GM12892 (cell line): ENCODE measurements around the gene PLEKHA5.

ENCODE experiments used
- DNase-seq: peaks from one replicate; pipeline ENCODE4 v3.0.0; 2011; ENCODE audit not compliant: insufficient read length
- FAIRE-seq: peaks from 2 replicates; lab custom pipeline; 2011; peaks lifted over from hg19 to GRCh38; lab: Jason Lieb, UNC
- POLR2A ChIP-seq: IDR thresholded peaks from 2 replicates; pipeline ENCODE4 v1.6.1; 2011; ENCODE audit warnings: low read depth, low read length, control low read depth
- POLR2AphosphoS5 ChIP-seq: IDR thresholded peaks from 2 replicates; pipeline ENCODE4 v1.6.1; 2011; ENCODE audit warnings: low read depth, low read length, control low read depth
- TAF1 ChIP-seq: IDR thresholded peaks from 2 replicates; pipeline ENCODE4 v1.6.1; 2011; ENCODE audit warnings: low read depth, mild to moderate bottlenecking, control low read depth, low read length, borderline replicate concordance

PLEKHA5 gene

GRCh38 chr12:19110221-19110940 is 19.2 kb upstream of the PLEKHA5 start:
- TF ChIP-seq POLR2A (no peak), POLR2AphosphoS5 (no peak), TAF1 (no peak)
- DNase-seq: no peak
- no peak for FAIRE-seq

GRCh38 chr12:19113464-19113863 is 16.1 kb upstream of the PLEKHA5 start:
- FAIRE-seq (no peak), DNase-seq (no peak)
- TF ChIP-seq TAF1: no peak
- no peak for TF ChIP-seq POLR2A
- no peak for TF ChIP-seq POLR2AphosphoS5

- DNase-seq (no peak), FAIRE-seq (no peak)
- TF ChIP-seq POLR2A (no peak), POLR2AphosphoS5 (no peak), TAF1 (no peak)
Observed at GRCh38 chr12:19115285-19115684, 14.2 kb upstream of the PLEKHA5 start.

- FAIRE-seq: no peak
- TF ChIP-seq POLR2A (no peak), TAF1 (no peak), POLR2AphosphoS5 (no peak)
Observed at GRCh38 chr12:19119440-19119839, 10.1 kb upstream of the PLEKHA5 start.

GRCh38 chr12:19120795-19121194 is 8.7 kb upstream of the PLEKHA5 start:
- no peak for DNase-seq
- no peak for TF ChIP-seq TAF1
- no peak for TF ChIP-seq POLR2A
- no peak for TF ChIP-seq POLR2AphosphoS5
- no peak for FAIRE-seq

More at GRCh38 chr12:19119440-19119839, 10.1 kb upstream of the PLEKHA5 start:
- DNase-seq: no peak

- no peak for FAIRE-seq
- no peak for DNase-seq
- no peak for TF ChIP-seq POLR2A
Observed at GRCh38 chr12:19121449-19122018, 8.0 kb upstream of the PLEKHA5 start.

GRCh38 chr12:19125325-19125724 is 4.2 kb upstream of the PLEKHA5 start:
- FAIRE-seq: no peak
- TF ChIP-seq TAF1 (no peak), POLR2AphosphoS5 (no peak), POLR2A (no peak)
- DNase-seq: no peak

GRCh38 chr12:19127270-19127669 is 2.3 kb upstream of the PLEKHA5 start:
- DNase-seq (no peak), FAIRE-seq (no peak)
- TF ChIP-seq TAF1: no peak
- TF ChIP-seq POLR2A: no peak
- TF ChIP-seq POLR2AphosphoS5: no peak

GRCh38 chr12:19128485-19128884 is 1.0 kb upstream of the PLEKHA5 start:
- no peak for DNase-seq
- TF ChIP-seq TAF1 (no peak), POLR2AphosphoS5 (no peak), POLR2A (no peak)
- FAIRE-seq: no peak

- TF ChIP-seq POLR2AphosphoS5 (no peak), TAF1 (no peak), POLR2A (no peak)
- DNase-seq (no peak), FAIRE-seq (no peak)
Observed at GRCh38 chr12:19129122-19129485, 429 bp upstream of the PLEKHA5 start.

- no peak for FAIRE-seq
- DNase-seq: peak; percentile 5
- no peak for TF ChIP-seq POLR2AphosphoS5
- no peak for TF ChIP-seq TAF1
- no peak for TF ChIP-seq POLR2A
Observed at GRCh38 chr12:19130224-19131024, 891 bp downstream of the PLEKHA5 start.
